ENCODE results near the gene ACIN1. TPM values are rescaled to one million over a fixed set of nuclear protein-coding genes. Genes with fewer than 3 reads are reported as not detected.
A peak's percentile ranks its signal among the peaks of the same experiment; 100 is the strongest.
"Not testable (repeated sequence)": the region's sequence is repeated elsewhere in the genome, so short reads cannot be mapped to it uniquely, and the experiment has no call there.

The ACIN1 gene
- total and polyA plus RNA-seq, 2 experiments from 2014 or later: 76.1 to 172 TPM

GRCh38 chr14:23108169-23108568, 13.2 kb upstream of the ACIN1 start:
- not testable (repeated sequence) for H3K27me3 ChIP-seq (ENCODE audit: insufficient read depth); H2AFZ ChIP-seq; H3K36me3 Mint-ChIP-seq (ENCODE audit: low read depth); H3K4me3 Mint-ChIP-seq; H4K20me1 ChIP-seq (replicated peaks; ENCODE audit: insufficient read depth); H3K9me3 Mint-ChIP-seq; H3K4me2 ChIP-seq; H3K79me2 ChIP-seq (replicated peaks; ENCODE audit: insufficient read depth); H3K4me3 ChIP-seq; ATAC-seq; H3K36me3 ChIP-seq (ENCODE audit: insufficient read depth); H3K27ac ChIP-seq (ENCODE audit: low read depth); H3K9me2 ChIP-seq (ENCODE audit: insufficient read depth); H3F3A ChIP-seq (replicated peaks; ENCODE audit: low read depth); H3K27ac Mint-ChIP-seq
- Mint-ChIP-seq H3K27me3 (ENCODE audit: insufficient read depth, low read depth, poor library complexity) (peaks cover 15% of the 10 kb centered on the region), H3K4me1 (peaks cover 27% of the 10 kb centered on the region)
- peak; percentile 73 for DNase-seq (ENCODE audit: low spot score)
- peaks cover 19% of the 10 kb centered on the region for H3K4me1 ChIP-seq (ENCODE audit: insufficient read depth)

- ATAC-seq; H3K4me2 ChIP-seq; H3K27ac Mint-ChIP-seq; H3K36me3 Mint-ChIP-seq (ENCODE audit: low read depth); DNase-seq (ENCODE audit: low spot score); H3K36me3 ChIP-seq (ENCODE audit: insufficient read depth); H4K20me1 ChIP-seq (replicated peaks; ENCODE audit: insufficient read depth); H3K9me3 Mint-ChIP-seq; H3K27ac ChIP-seq (ENCODE audit: low read depth); H3K4me3 Mint-ChIP-seq; H3K79me2 ChIP-seq (replicated peaks; ENCODE audit: insufficient read depth); H3K27me3 ChIP-seq (ENCODE audit: insufficient read depth); H3F3A ChIP-seq (replicated peaks; ENCODE audit: low read depth); H3K4me3 ChIP-seq; H3K9me2 ChIP-seq (ENCODE audit: insufficient read depth); H2AFZ ChIP-seq: not testable (repeated sequence)
- peaks cover 13% of the 10 kb centered on the region for H3K4me1 ChIP-seq (ENCODE audit: insufficient read depth)
- H3K27me3 Mint-ChIP-seq (ENCODE audit: insufficient read depth, low read depth, poor library complexity): peaks cover 15% of the 10 kb centered on the region
- H3K4me1 Mint-ChIP-seq: peaks cover 27% of the 10 kb centered on the region
Observed at GRCh38 chr14:23107620-23108019, 12.7 kb upstream of the ACIN1 start.

- 0 out of 2 replicates have a peak, but pooled peaks cover 4% of the 10 kb centered on the region for H3K9me2 ChIP-seq (ENCODE audit: insufficient read depth)
- ATAC-seq (no peak), DNase-seq (ENCODE audit: low spot score) (no peak)
- H3K27ac Mint-ChIP-seq: no peak overlapping the region
- H3K4me1 ChIP-seq (ENCODE audit: insufficient read depth): peaks cover 12% of the 10 kb centered on the region
- no peaks in the 10 kb centered on the region for H3K79me2 ChIP-seq (replicated peaks; ENCODE audit: insufficient read depth)
- no peaks in the 10 kb centered on the region for H3K36me3 ChIP-seq (ENCODE audit: insufficient read depth)
- H4K20me1 ChIP-seq (replicated peaks; ENCODE audit: insufficient read depth): no peaks in the 10 kb centered on the region
- H3K27me3 Mint-ChIP-seq (ENCODE audit: insufficient read depth, low read depth, poor library complexity): peaks cover 15% of the 10 kb centered on the region
- H2AFZ ChIP-seq: no peak overlapping the region
- H3F3A ChIP-seq (replicated peaks; ENCODE audit: low read depth): no peaks in the 10 kb centered on the region
- H3K4me1 Mint-ChIP-seq: peaks cover 27% of the 10 kb centered on the region
- no peaks in the 10 kb centered on the region for H3K27me3 ChIP-seq (ENCODE audit: insufficient read depth)
- H3K27ac ChIP-seq (ENCODE audit: low read depth): 0 out of 2 replicates have a peak overlapping the region, but pooled peaks have one; percentile 64
- H3K4me3 Mint-ChIP-seq: no peak overlapping the region; the same call in 2 of the 3 replicates
- H3K4me2 ChIP-seq: peak overlapping the region; percentile 17; the same call in 1 of the 2 replicates
- H3K4me3 ChIP-seq: 0 out of 2 replicates have a peak overlapping the region, but pooled peaks have one; percentile 22
- H3K36me3 Mint-ChIP-seq (ENCODE audit: low read depth): peaks cover 4% of the 10 kb centered on the region; the same call in 1 of the 3 replicates
- no peak for TF ChIP-seq POLR2AphosphoS5 (IDR thresholded peaks at IDR 0.05; ENCODE audit: low read depth)
- TF ChIP-seq STAT1 (IDR thresholded peaks at IDR 0.05; ENCODE audit: unreplicated experiment): no peak
- no peak for TF ChIP-seq ZNF331 (CRISPR knock-in tag; IDR thresholded peaks at IDR 0.05; ENCODE audit: low read depth)
- TF ChIP-seq REST (IDR thresholded peaks at IDR 0.05; ENCODE audit: unreplicated experiment): no peak
- TF ChIP-seq ZNF462 (CRISPR knock-in tag; IDR thresholded peaks at IDR 0.05): no peak
- no peak for TF ChIP-seq CREB1 (CRISPR knock-in tag; IDR thresholded peaks at IDR 0.05; ENCODE audit: low read depth)
- peaks cover 5% of the 10 kb centered on the region; the same call in 2 of the 3 replicates for H3K9me3 Mint-ChIP-seq
Observed at GRCh38 chr14:23106747-23107045, 11.8 kb upstream of the ACIN1 start.

All from GM23338 (cell line).